ENCODE data around the gene CTNND2.

Gene CTNND2

GRCh38 chr5:11758321-11758720, 145.9 kb downstream of the CTNND2 start:
- DNase-seq: no peak

- DNase-seq: no peak
These were observed 146.6 kb downstream of the CTNND2 start for GRCh38 chr5:11757661-11758060.

GRCh38 chr5:11737010-11737409, 167.2 kb downstream of the CTNND2 start:
- DNase-seq: no peak

- DNase-seq: no peak
These were observed 169.9 kb downstream of the CTNND2 start for GRCh38 chr5:11734369-11734768.

GRCh38 chr5:11733840-11734192, 170.4 kb downstream of the CTNND2 start:
- no peak for DNase-seq

GRCh38 chr5:11733185-11733839, 170.9 kb downstream of the CTNND2 start:
- DNase-seq: no peak

GRCh38 chr5:11724940-11725339, 179.3 kb downstream of the CTNND2 start:
- DNase-seq: no peak

GRCh38 chr5:11719888-11720481, 184.3 kb downstream of the CTNND2 start:
- DNase-seq: peak in 1 of 2 donors; percentile 1

- DNase-seq: no peak
These were observed 188.6 kb downstream of the CTNND2 start for GRCh38 chr5:11715461-11716196.

- DNase-seq: no peak
These were observed 192.3 kb downstream of the CTNND2 start for GRCh38 chr5:11711932-11712331.

- no peak for DNase-seq
These were observed 195.2 kb downstream of the CTNND2 start for GRCh38 chr5:11709021-11709420.

- DNase-seq: no peak
These were observed 199.3 kb downstream of the CTNND2 start for GRCh38 chr5:11704916-11705315.

GRCh38 chr5:11700391-11700790, 203.9 kb downstream of the CTNND2 start:
- DNase-seq: no peak

GRCh38 chr5:11692636-11693035, 211.6 kb downstream of the CTNND2 start:
- no peak for DNase-seq

GRCh38 chr5:11687498-11687897, 216.7 kb downstream of the CTNND2 start:
- no peak for DNase-seq

GRCh38 chr5:11684607-11685006, 219.6 kb downstream of the CTNND2 start:
- no peak for DNase-seq

- DNase-seq: no peak
These were observed 220.6 kb downstream of the CTNND2 start for GRCh38 chr5:11683666-11684065.

- DNase-seq: no peak
These were observed 222.4 kb downstream of the CTNND2 start for GRCh38 chr5:11681796-11682195.

- DNase-seq: no peak
These were observed 224.6 kb downstream of the CTNND2 start for GRCh38 chr5:11679676-11680075.

- DNase-seq: no peak
These were observed 229.1 kb downstream of the CTNND2 start for GRCh38 chr5:11675184-11675583.

- no peak for DNase-seq
These were observed 231.7 kb downstream of the CTNND2 start for GRCh38 chr5:11672385-11673085.

GRCh38 chr5:11658376-11658775, 245.9 kb downstream of the CTNND2 start:
- no peak for DNase-seq

GRCh38 chr5:11656916-11657315, 247.3 kb downstream of the CTNND2 start:
- no peak for DNase-seq

GRCh38 chr5:11655681-11656080, 248.6 kb downstream of the CTNND2 start:
- no peak for DNase-seq

All from stimulated activated CD4-positive, alpha-beta T cell treated with anti-CD3 and anti-CD28 coated beads, Interleukin-2, amount 100 ng/mL, for 48 hours (primary cell).